Upper lobe of left lung (tissue), 4 donors: ENCODE data around the gene NAB2.
A peak's percentile ranks its signal among the peaks of the same experiment; 100 is the strongest.

Source experiments
- CTCF ChIP-seq, 6 experiments: fragments of 450-650 bp in 4 of 6; fragments of 200-600 bp in 2 of 6; sonication (generic) in 2 of 6; IDR thresholded peaks; one replicate each; pipeline ENCODE4 v1.5.1; 2016 to 2019; ENCODE audit warnings: antibody characterized with exemption in 6 of 6
- EP300 ChIP-seq, 4 donors: sonication (generic); formaldehyde crosslinking; IDR thresholded peaks; one replicate each; pipeline ENCODE4 v1.5.1; 2017; ENCODE audit warnings: antibody characterized with exemption in 4 of 4, control low read depth in 2 of 4
- POLR2A ChIP-seq, 4 donors: fragments of 450-650 bp; IDR thresholded peaks; one replicate each; pipeline ENCODE4 v1.5.1; 2016 to 2017; ENCODE audit warnings: antibody characterized with exemption in 4 of 4, mild to moderate bottlenecking in 2 of 4

- TF ChIP-seq CTCF (IDR thresholded peaks at IDR 0.05) (no peak), EP300 (IDR thresholded peaks at IDR 0.05) (no peak), POLR2A (IDR thresholded peaks at IDR 0.05) (peak in 1 of 4 donors; percentile 51)
Measured at GRCh38 chr12:57129889-57130288, 41.0 kb downstream of the NAB2 start.
